Fibroblast of skin of left quadriceps (primary cell): ENCODE measurements around the gene RASGRP3.

Experiments used
- DNase-seq, 2 experiments: peaks; one replicate each; pipeline ENCODE4 v3.0.0-alpha.2; 2013; ENCODE audit warnings: low read depth in 2 of 2

Gene RASGRP3

DNA sequence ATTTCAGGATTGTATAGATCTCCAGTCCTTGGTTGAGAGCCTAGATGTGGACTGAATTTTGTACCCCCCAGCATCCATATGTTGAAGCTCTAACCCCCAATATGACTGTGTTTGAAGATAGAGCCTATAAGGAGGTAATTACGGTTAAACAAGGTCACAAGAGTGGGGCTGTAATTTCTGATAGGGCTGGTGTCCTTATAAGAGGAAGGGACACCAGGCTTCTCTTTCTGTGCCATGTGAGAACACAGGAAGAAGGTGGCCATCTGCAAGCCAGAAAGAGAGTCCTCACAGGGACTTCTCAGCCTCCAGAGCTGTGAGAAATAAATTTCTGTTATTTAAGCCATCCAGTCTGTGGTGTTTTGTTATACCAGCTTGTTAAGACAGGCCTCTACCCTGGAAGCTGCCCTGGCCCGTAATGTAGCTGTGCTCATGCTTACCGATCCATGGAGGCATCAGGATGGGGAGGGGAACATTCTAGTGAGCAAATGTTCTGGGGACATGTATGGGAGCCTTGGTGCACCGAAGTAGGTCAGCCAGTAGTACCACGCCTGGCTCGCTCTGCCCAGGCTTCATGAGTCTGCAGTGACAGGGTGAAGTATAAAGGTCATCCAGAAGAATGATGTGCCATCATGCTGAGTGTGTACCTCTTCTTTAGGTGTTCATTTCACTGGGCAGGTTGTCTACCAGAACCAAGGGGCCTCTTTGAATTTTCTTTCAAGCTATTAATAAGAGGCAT lies 16.1 kb downstream of the RASGRP3 start:
- DNase-seq, result no peak

DNA sequence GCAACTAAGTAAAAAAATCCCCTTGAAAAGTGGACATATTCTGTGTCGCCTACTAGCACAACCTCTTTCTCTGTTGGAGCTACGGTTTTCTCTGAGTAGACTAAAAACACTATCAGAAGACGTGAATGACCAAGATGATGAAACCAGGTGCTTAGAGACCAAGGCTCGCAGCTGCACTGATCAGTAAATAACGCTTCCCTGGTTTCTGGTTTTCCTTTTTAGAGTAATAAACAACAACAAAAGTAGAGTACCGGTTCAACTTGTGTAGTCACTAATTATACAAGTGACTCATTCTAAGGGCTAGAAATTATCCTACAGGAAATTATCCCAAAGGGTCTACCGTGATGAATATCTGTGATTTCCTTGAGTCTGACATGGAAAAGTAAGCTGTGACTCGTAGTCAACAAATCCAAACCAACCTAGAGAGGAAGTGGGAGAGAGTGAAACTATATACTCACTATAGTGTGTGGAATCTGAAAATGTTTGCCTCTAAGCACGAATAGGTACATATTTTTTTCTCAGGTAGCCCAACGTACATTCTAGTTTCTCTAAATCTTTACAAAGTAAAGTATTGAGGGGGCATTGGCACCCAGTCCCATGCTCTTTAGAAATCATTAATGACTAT lies 17.8 kb downstream of the RASGRP3 start:
- no peak for DNase-seq

DNA sequence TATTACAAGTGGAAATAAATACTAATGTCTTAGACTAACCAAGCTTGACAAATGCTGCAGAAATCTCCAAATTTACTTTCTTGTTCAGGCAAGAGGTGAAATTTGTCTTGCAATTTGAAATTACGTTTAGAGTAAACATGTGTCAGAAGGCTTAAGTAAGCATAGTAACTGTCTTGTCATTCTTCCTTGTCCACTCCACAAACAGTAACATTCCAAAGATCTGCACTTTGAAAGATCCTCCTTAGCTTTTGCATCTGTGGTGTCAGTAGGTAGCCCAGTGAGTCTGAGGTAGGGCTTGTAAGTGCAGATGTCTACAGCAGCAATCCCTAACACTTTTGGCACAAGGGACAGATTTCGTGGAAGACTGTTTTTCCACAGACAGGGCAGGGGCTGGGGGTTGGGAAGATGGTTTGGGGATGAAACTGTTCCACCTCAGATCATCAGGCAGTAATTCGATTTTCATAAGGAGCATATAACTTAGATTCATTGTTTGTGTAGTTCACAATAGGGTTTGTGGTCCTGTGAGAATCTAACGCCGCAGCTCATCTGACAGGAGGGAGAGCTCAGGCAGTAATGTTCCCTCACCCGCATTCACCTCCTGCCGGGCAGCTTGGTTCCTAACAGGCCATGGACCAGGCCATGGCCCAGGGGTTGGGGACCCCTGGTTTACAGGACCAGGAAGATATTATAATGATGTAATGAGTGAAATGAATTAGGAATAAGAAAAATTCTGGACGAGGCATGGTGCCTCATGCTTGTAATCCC lies 18.6 kb downstream of the RASGRP3 start:
- DNase-seq, result no peak

DNA sequence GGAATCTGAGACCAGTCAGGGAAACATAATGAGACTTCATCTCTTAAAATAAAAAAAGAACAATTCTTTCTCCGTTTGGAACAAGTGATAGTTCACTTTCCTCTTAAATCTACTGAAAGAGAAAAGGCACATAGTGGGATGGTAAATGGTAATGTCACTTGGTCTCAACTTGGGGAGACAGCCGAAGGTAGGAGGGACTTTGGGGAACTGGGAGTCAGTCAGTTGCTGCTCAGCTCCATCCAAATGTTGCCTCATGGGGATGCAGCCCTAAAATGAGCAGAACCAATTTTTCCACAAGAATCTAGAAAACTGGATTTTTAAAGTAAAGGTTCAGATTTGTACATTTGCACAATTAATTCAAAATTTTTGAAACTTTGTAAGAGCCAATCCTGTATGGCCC lies 19.2 kb downstream of the RASGRP3 start:
- no peak for DNase-seq

DNA sequence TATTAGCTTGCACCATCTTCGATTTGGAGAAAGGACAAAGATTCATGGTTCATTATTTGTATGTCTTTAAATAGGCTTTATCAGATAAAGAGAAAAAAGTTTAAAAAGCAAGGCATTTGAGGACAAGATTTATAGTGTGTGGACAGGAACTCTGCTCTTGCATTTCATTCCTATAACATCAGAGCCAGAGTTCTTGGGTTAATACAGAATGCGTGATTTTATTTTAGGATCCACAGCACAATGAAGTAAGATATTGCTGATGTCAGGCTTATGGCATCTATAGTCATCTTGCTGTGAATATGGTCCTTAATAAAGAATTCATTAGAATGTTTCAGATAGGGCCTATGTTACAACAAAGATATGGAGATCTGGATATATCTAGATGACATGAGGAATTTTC lies 19.7 kb downstream of the RASGRP3 start:
- DNase-seq, result peak; percentile 92 to 93

DNA sequence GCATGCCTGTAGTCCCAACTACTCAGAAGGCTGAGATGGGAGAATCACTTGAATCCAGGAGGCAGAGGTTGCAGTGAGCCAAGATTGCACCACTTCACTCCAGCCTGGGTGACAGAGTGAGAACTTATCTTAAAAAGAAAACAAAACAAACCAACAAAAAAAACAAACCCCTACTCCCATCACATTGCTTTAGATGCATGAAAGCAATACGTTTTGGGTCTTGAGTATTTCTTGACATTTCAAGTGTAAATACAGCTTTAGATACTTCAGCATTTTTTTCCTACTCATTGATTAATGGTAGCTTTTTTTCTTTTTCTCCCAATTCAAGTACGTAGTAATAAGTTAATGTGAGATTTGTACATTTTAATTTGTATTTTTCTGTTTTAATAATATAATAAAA lies 20.3 kb downstream of the RASGRP3 start:
- no peak for DNase-seq

DNA sequence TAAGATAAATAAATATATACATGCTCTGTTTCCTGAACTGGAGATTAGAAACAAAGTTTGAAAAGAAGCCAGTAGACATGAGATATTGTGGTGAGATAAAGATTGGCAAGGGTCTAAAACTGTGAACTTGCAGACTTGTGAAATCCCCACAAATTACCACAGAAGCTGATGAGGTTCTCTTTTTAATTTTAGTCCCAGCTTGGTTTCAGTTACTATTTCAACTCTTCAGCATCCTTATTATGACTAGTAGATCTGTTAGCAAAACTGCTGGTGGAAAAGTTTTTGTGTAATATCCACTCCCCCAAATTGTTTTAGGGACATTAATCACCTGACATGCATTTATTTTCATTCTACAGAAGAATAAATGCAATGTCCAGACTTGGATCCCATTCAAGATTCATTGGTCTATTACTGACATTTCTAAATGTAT lies 20.8 kb downstream of the RASGRP3 start:
- peak; percentile 36 to 38 for DNase-seq

DNA sequence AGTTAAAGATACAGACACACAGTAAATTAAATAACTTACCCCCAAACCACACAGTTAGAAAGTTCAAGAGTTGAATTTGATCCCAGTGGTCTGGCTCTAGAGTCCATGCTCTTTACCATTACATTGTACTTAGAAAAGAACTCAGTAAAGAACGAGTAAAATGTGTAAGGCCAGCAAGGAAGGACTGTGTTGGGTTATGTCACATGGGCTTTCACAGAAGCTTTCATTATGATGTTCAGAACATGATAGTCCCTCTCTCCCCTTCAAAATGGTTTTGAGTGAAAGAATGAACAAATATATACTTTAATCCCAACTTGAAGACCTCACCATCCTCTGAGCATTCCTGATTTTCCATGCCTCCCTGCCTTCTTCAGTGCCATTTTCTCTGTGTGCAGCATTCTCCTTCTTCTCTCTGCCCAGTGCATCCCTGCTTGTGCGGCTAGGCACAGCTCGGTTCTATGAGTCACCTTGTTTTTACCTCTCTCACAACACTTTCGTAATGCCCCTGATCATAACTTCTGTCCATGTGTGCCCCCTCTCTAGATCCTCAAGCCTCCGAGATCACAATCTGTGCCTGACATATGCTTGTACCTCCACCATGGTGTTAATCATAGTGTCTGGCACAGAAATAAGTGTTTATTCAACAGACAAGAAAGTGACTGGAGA lies 22.0 kb downstream of the RASGRP3 start:
- no peak for DNase-seq

DNA sequence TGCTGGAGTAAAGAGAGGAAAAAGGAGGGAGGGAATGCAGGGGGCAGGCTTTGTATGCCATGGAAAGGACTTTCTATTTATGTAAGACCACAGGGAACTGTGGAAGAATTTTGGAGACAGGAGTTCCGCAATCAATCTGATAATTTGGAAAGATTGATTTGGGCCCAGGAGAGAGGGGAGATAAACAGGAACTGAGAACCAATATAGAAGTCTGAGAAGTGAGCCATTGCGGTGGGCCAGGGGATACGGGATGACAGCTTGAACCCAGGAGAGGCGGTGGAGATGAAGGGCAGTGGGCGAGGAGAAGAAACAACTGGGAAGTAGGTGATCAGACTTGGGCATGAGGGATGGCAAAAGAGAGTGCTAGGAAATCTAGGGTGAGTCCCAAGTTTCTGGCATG lies 23.7 kb downstream of the RASGRP3 start:
- no peak for DNase-seq

DNA sequence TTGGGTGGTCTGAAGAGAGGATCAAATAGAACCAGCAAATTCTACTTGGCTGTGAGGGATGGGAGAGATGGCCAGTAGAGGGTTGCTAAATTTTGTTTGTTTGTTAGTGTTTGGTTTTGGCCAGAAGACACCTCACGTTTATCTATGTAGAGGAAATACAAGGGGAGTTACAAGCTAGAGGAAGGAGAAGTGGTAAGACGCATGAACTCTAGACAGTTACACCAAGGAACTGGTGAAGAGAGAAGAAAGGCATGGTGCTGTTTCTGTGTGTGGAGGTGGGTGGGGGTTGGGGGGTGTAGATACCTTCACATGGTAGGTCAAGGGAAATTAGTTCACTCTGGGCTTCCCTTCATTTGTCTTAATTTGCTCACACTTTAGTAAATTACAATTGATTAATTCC lies 25.6 kb downstream of the RASGRP3 start:
- no peak for DNase-seq

DNA sequence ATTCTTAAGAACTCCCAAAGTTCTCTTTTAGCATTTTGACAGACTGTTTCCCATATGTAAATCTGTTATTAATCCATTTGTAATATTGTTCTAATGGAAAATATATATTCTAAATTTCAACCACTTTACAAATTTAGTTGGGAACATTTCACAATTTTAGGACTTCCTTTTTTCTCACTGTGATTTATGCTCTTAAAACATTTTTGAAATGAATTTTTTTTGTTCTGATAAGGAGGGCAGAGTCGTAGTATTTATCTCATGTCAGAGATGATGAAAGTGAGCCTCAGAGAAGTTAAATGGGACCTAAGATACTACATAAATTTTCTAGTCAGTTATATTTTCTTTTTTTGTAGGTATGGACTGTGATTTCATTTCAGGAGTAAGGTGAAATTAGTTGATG lies 26.6 kb downstream of the RASGRP3 start:
- DNase-seq, result no peak

DNA sequence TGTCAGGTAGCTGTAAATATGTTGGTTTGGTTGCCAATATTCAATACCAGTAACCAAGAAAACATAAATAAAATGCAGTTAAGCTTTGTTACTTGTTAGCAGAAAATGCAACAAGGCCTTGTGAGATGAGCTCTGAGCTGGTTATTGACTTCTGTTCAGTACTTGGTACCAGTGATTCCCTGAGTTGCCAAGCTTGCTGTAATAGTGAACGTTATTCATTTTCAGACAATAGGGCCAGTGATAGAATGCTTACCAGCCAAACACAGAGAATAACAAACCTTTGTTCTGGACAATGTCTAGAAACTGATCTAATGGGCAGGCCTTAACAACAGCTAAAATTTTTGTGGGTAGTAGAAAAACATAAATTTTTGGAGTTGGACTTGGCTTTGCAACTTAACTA lies 29.5 kb downstream of the RASGRP3 start:
- no peak for DNase-seq

DNA sequence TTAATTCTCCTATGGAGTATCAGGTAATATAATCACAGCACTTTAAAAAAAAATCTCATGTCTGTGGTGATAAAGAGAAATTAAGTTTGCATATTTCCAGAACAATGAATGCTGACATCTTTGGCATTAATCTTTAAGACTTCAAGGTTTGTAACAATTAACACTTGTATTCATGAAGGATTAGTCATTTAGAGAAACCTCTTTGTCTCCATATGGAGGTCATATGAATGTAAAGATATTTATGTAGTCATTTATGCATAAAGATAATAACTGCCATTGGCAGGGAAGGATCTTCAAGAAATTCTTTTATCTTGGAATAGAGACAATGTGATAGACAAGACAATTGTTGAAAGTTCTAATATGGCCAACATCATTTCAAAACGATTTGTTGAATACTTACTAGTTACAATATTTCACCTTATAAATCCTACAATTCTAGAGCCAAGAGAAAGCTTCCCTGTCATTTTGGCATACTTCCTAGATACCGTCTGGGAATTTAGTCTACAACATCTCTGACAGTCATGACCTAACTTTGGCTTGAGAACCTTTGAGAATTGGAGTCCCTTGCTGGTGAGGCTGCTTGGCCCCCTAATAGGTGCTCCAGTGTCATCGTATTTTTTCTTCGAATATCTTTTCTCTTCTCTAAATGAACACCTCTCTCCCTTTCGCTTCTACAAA lies 33.6 kb downstream of the RASGRP3 start:
- no peak for DNase-seq

DNA sequence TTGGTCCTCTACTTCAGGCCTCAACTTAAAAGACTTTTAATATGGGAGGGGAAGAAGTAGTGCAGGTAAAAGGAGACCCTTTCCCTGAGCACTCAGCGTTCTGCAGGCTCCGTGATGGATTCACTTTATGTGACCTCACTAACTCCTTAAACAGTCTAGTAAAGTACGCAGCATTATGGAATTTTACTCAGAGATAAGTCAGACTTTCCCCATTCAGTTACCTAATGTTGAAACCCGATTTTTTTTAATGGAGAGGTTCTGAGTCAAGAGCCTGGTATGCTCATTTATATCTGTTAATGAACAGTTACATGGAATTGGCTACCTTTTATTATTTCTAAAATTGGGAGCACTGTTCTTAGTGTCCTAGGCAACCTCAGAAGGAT lies 34.1 kb downstream of the RASGRP3 start:
- DNase-seq, result no peak

DNA sequence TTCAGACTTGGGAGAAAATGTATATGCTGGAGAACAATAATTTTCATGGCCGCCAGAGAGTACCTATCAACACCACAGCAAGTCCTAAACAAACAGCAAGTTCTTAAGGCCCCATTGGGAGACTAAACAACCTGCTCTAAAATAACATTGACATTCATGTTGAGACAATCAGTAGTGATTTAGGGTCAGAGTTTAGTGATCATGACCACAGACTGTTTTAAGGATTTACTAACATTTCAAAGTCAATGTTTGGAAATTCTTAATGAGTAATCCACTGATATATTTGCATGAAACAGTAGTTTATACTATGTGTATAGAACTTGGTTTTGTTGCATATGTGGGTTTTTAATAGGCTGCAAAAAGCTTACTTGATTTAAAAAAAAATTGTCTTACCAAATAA lies 34.7 kb downstream of the RASGRP3 start:
- DNase-seq, result no peak

DNA sequence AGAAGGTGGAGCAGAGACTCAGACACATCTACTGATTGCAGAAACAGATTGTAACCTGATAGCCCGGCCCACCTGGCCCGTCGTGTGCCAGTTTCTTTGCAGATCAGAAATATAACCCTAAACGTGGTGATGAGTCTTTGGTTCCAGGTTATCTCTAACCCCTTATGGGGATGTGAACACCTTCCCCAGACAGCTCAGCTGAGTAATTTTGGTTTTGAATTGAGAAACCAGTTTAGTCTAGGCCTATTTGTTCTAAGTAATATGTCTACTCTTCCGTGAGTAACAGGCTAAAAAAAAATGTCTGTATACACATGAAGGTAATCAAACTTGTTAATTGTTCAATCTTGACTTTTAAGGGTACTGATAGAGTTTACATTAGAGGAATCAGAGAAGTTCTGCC lies 35.7 kb downstream of the RASGRP3 start:
- DNase-seq, result no peak

DNA sequence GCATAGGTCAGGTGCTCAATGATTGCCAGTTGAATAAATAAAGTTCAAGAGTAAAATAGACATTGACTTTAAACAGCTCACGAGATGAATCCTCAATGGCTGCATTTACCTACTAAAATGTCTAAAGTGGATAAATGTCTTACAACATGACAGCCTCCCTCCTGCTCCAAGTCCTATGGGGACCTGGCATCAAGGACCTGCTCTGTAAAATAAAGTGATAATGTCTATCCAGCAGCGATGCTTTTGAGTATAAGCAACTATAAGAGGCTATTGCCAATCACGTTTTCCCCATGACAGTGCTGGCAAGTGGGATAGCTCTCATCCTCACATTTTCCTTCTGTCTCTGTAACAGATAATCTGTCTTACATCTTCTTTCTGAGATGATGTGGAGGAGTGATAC lies 37.0 kb downstream of the RASGRP3 start:
- DNase-seq, result no peak

DNA sequence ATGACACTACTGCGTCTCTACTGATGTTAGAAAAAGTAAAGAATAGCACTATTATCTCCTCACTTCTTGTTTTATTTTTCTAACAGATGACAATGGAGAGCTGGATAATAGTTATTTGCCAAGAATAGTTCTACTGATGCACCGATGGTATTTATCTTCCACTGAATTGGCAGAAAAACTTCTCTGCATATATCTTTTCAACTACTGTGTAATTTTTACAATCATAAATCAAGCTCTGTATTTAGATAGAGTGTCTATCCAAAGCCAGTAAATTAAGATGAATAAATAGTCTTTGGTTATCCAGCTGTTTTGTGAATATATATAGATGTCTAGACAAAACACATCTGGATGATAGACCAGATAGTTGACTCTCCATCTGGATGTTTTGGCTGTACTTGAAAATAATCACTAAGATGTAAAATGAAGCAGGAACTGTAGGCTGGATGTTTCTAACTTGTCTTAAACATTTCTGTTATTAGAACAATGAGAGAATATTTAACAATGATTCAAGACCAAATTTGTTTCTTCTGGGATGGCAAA lies 40.1 kb downstream of the RASGRP3 start:
- no peak for DNase-seq

DNA sequence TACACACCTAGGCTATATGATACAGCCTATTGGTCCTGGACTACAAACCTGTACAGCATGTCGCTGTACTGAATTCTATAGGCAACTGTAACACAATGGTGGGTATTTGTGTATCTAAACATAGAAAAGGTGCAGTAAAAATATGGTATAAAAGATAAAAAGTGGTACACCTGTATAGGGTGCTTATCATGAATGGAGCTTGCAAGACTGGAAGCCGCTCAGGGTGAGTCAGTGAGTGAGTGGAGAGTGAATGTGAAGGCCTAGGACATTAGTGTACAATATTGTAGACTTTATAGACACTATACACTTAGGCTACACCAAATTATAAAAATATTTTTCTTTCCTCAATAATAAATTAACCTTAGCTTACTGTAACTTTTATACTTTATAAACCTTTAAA lies 41.8 kb downstream of the RASGRP3 start:
- DNase-seq, result no peak

DNA sequence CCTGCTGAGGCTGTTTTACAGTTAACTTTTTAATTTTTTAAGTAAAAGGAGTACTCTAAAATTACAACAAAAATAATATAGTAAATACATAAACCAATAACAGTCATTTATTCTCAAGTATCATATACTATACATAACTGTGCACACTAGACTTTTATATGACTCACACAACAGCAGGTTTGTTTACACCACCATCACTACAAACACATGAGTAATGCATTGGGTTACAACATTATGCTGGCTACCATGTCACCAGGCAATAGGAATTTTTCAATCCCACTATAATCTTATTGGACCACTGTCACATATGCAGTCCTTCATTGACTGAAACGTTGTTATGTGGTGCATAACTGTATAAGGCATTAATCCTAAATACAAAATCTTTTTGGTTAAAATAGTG lies 42.5 kb downstream of the RASGRP3 start:
- DNase-seq, result no peak

DNA sequence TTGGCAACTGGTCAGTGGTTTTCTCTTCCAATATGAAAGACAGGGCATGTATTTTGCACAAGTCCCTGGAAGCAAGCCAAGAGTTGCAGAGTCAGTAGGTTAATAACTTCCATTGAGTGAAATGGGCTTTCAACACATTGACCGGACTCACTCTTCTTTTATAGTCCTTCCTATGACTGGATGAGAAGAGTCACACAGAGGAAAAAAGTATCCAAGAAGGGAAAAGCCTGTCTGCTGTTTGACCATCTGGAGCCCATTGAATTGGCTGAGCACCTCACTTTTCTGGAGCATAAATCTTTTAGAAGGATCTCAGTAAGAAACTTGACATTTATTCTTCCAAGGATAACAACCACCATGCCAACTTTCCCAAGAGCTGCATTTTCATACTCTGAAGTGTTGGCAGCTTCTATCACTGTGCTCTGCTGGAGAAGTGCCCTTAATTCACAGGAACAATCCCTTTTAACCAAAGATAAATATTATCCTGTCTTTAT lies 45.4 kb downstream of the RASGRP3 start:
- peak; percentile 76 to 78 for DNase-seq
